PC-3 (cell line): ENCODE measurements around the gene KCNIP4. TPM values are rescaled to one million over a fixed set of nuclear protein-coding genes. Genes with fewer than 3 reads are reported as not detected.

ENCODE experiments used
- ATAC-seq: fragments of 200-7000 bp; cut with Tn5 transposase; 2 replicates; pipeline ENCODE4 v1.9.1; 2020; ENCODE audit warnings: mild to moderate bottlenecking, moderate library complexity
- BruUV-seq: library from RNA; stranded (reverse); fragments of 400-500 nt; replicated peaks from 2 replicates; lab custom pipeline; 2021; lab: Mats Ljungman, UMichigan
- CTCF ChIA-PET: fragments of 300-600 bp; sonication (Branson Sonifier 250); formaldehyde crosslinking; loops from one replicate; lab custom pipeline; 2022; ENCODE audit warnings: antibody characterized with exemption; lab: Charles Lee
- POLR2A ChIA-PET: fragments of 300-600 bp; sonication (Branson Sonifier 250); formaldehyde crosslinking; loops from one replicate; lab custom pipeline; 2022; ENCODE audit warnings: antibody characterized with exemption; ENCODE audit not compliant: unreplicated experiment; lab: Charles Lee
- DNase-seq: peaks from one replicate; pipeline ENCODE4 v3.0.0-alpha.2; 2015
- H2AFZ ChIP-seq: fragments of 300-600 bp; sonication (generic); 2 replicates; pipeline ENCODE4 v1.6.0; 2016; ENCODE audit warnings: antibody characterized with exemption, low read length
- H3F3A ChIP-seq: fragments of 300-600 bp; sonication (generic); one replicate; pipeline ENCODE4 v1.6.0; 2017; ENCODE audit warnings: antibody characterized with exemption, low read length, control low read depth, mild to moderate bottlenecking; ENCODE audit not compliant: unreplicated experiment
- H3K27ac ChIP-seq: fragments of 300-600 bp; sonication (generic); 2 replicates; pipeline ENCODE4 v1.5.1; 2016; ENCODE audit warnings: mild to moderate bottlenecking, low read length
- H3K27me3 ChIP-seq: fragments of 300-600 bp; sonication (generic); 2 replicates; pipeline ENCODE4 v1.6.1; 2016; ENCODE audit warnings: low read length, mixed read lengths
- H3K36me3 ChIP-seq: fragments of 300-600 bp; sonication (generic); 2 replicates; pipeline ENCODE4 v1.6.1; 2016; ENCODE audit warnings: low read depth, mixed run types, low read length, mixed read lengths
- H3K4me1 ChIP-seq: fragments of 300-600 bp; sonication (generic); 2 replicates; pipeline ENCODE4 v1.5.1; 2016; ENCODE audit warnings: low read length; ENCODE audit not compliant: insufficient read depth
- H3K4me2 ChIP-seq: fragments of 300-600 bp; sonication (generic); 2 replicates; pipeline ENCODE4 v1.6.0; 2016; ENCODE audit warnings: low read length
- H3K4me3 ChIP-seq: fragments of 300-600 bp; sonication (generic); 2 replicates; pipeline ENCODE4 v1.5.1; 2016; ENCODE audit warnings: mild to moderate bottlenecking, low read length, mixed read lengths
- H3K79me2 ChIP-seq: fragments of 300-600 bp; sonication (generic); 2 replicates; pipeline ENCODE4 v1.6.1; 2017; ENCODE audit warnings: low read length, mixed read lengths
- H3K9ac ChIP-seq: fragments of 300-600 bp; sonication (generic); 2 replicates; pipeline ENCODE4 v1.6.0; 2016; ENCODE audit warnings: mild to moderate bottlenecking, low read length
- H3K9me2 ChIP-seq: fragments of 300-600 bp; sonication (generic); replicated peaks from 2 replicates; pipeline ENCODE4 v1.6.1; 2016; ENCODE audit warnings: mixed run types, low read length, mixed read lengths
- H3K9me3 ChIP-seq: fragments of 300-600 bp; sonication (generic); 2 replicates; pipeline ENCODE4 v1.6.1; 2016; ENCODE audit warnings: low read length, mixed read lengths
- H4K20me1 ChIP-seq: fragments of 300-600 bp; sonication (generic); 2 replicates; pipeline ENCODE4 v1.6.1; 2016; ENCODE audit warnings: low read length, mixed read lengths
- EZH2 ChIP-seq: fragments of 300-600 bp; sonication (generic); IDR thresholded peaks from one replicate; pipeline ENCODE4 v1.6.1; 2017; ENCODE audit warnings: antibody characterized with exemption, mild to moderate bottlenecking, low read length; ENCODE audit not compliant: unreplicated experiment
- EZH2phosphoT487 ChIP-seq: fragments of 300-600 bp; sonication (generic); IDR thresholded peaks from 2 replicates; pipeline ENCODE4 v1.6.1; 2018; ENCODE audit warnings: mild to moderate bottlenecking, antibody characterized with exemption, low read length, borderline replicate concordance
- intact Hi-C: fragments of 100-400 bp; cut with micrococcal nuclease; formaldehyde crosslinking; loops from 2 replicates; pipeline ENCODE4 v1.9.0; 2023
- total RNA-seq: library from RNA; depleted of rRNA; stranded (reverse); fragments of >200 nt; gene quantifications from 2 replicates; pipeline ENCODE4 v1.2.3, GENCODE V29; 2014
- TF ChIP-seq, protein P1 (sequence below): fragments of 300-600 bp; sonication (generic); conservative IDR thresholded peaks from 2 replicates; pipeline ENCODE4 v1.5.1; 2017; ENCODE audit warnings: antibody characterized with exemption, low read depth, mild to moderate bottlenecking, low read length

KCNIP4 gene
- total RNA-seq, 1 experiment from 2014 or later: not detected

DNA sequence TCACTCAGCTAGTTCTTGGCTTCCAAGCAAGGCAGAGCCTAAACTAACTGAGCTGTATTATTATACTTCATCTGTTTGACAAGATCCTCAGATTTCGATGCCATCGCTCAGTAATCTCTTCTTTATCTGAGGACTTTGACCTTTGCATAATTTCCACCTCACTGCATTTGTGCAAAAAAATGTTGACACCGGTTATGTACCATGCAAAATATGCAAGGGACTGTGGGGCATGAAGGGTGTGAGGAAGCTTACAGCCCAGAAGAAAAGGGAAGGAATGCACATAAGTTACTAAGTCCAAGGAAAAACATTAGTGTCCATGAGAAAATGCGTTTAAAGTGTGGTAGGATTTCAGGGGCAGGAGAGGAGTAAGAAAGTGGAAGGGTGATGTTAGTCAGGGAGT, 953.0 kb downstream of the KCNIP4 start:
- ATAC-seq: no peak
- no peaks in the 10 kb centered on the region for H3K9me3 ChIP-seq
- H3F3A ChIP-seq: no peaks in the 10 kb centered on the region
- no peaks in the 10 kb centered on the region for H3K79me2 ChIP-seq
- ChIA-PET POLR2A (no interaction called here), CTCF (no interaction called here)
- no peak overlapping the region for H3K4me2 ChIP-seq
- H3K9me2 ChIP-seq: no peaks in the 10 kb centered on the region
- H3K27ac ChIP-seq: no peak overlapping the region
- H3K36me3 ChIP-seq: no peaks in the 10 kb centered on the region
- no peak overlapping the region for H2AFZ ChIP-seq
- DNase-seq: no peak
- no TSS peak for BruUV-seq
- no peak overlapping the region for H3K9ac ChIP-seq
- intact Hi-C loops: no loop called here
- no peak overlapping the region for H3K4me3 ChIP-seq
- H3K27me3 ChIP-seq: peaks cover 22% of the 10 kb centered on the region; the same call in 1 of the 2 replicates
- H4K20me1 ChIP-seq: no peaks in the 10 kb centered on the region
- no peak for TF ChIP-seq EZH2phosphoT487
- TF ChIP-seq EZH2: no peak
- TF ChIP-seq, protein P1, sequence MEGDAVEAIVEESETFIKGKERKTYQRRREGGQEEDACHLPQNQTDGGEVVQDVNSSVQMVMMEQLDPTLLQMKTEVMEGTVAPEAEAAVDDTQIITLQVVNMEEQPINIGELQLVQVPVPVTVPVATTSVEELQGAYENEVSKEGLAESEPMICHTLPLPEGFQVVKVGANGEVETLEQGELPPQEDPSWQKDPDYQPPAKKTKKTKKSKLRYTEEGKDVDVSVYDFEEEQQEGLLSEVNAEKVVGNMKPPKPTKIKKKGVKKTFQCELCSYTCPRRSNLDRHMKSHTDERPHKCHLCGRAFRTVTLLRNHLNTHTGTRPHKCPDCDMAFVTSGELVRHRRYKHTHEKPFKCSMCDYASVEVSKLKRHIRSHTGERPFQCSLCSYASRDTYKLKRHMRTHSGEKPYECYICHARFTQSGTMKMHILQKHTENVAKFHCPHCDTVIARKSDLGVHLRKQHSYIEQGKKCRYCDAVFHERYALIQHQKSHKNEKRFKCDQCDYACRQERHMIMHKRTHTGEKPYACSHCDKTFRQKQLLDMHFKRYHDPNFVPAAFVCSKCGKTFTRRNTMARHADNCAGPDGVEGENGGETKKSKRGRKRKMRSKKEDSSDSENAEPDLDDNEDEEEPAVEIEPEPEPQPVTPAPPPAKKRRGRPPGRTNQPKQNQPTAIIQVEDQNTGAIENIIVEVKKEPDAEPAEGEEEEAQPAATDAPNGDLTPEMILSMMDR: no peak
- no peaks in the 10 kb centered on the region for H3K4me1 ChIP-seq

DNA sequence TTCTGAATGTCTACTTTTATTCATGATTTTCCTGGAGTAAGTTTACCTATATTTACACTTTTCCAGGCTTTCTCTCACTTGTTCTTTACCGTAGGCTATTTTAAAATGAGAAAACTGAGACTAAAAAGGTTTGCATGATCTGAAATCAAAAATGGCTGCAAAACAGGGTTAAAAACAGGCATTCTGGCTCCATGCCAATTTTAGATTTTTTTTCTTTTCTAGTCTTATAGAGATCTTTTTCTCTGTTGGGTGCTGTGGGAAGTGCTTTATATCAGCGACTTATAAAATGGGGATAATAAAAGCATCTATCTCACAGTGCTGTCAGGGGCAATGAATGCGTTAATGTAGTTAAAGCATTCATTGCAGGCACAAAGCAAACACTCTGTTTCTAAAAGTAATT, 953.6 kb downstream of the KCNIP4 start:
- Histone ChIP-seq H3K27me3 (peaks cover 22% of the 10 kb centered on the region; the same call in 1 of the 2 replicates), H3K4me1 (no peaks in the 10 kb centered on the region), H3K4me2 (no peak overlapping the region), H2AFZ (no peak overlapping the region), H3K9ac (no peak overlapping the region), H3K27ac (no peak overlapping the region), H3K9me2 (no peaks in the 10 kb centered on the region), H4K20me1 (no peaks in the 10 kb centered on the region), H3K9me3 (no peaks in the 10 kb centered on the region), H3K36me3 (no peaks in the 10 kb centered on the region), H3F3A (no peaks in the 10 kb centered on the region), H3K4me3 (no peak overlapping the region), H3K79me2 (no peaks in the 10 kb centered on the region)
- ChIA-PET CTCF (no interaction called here), POLR2A (no interaction called here)
- ATAC-seq (no peak), DNase-seq (no peak)
- intact Hi-C loops: no loop called here
- TF ChIP-seq EZH2phosphoT487 (no peak), EZH2 (no peak)
- TF ChIP-seq, protein P1: no peak
- no TSS peak for BruUV-seq

DNA sequence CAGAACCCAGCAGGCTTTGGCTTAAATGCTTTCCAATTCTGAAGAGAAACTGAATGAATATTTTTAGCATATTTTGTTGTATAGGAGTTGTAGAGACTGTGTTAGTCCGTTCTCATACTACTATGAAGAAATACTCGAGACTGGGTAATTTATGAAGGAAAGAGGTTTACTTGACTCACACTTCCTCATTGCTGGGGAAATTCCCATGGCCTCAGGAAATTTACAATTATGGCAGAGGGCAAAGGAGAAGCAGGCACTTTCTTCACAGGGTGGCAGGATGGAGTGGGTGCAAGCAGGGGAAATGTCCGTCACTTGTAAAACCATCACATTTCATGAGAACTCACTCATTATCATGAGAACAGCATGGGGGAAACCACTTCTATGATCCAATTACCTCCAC, 956.6 kb downstream of the KCNIP4 start:
- H3K4me3 ChIP-seq: no peak overlapping the region

More for the DNA sequence above, 956.6 kb downstream of the KCNIP4 start:
- Histone ChIP-seq H3K36me3 (no peaks in the 10 kb centered on the region), H2AFZ (no peak overlapping the region), H3K9ac (no peak overlapping the region), H3F3A (no peaks in the 10 kb centered on the region), H3K4me1 (no peaks in the 10 kb centered on the region), H3K9me3 (no peaks in the 10 kb centered on the region), H3K9me2 (no peaks in the 10 kb centered on the region), H3K27me3 (peaks cover 19% of the 10 kb centered on the region; the same call in 1 of the 2 replicates), H4K20me1 (no peaks in the 10 kb centered on the region), H3K27ac (no peak overlapping the region), H3K4me2 (no peak overlapping the region), H3K79me2 (no peaks in the 10 kb centered on the region)
- no TSS peak for BruUV-seq
- ChIA-PET POLR2A (no interaction called here), CTCF (no interaction called here)
- no peak for DNase-seq
- intact Hi-C loops: no loop called here
- TF ChIP-seq, protein P1: no peak
- TF ChIP-seq EZH2phosphoT487: no peak
- no peak for TF ChIP-seq EZH2
- ATAC-seq: no peak
